ENCODE data around the gene DDIT4. TPM values are rescaled to one million over a fixed set of nuclear protein-coding genes. Genes with fewer than 3 reads are reported as not detected.
"Not testable (repeated sequence)": the region's sequence is repeated elsewhere in the genome, so short reads cannot be mapped to it uniquely, and the experiment has no call there.

DDIT4 gene
- total and polyA plus RNA-seq, 12 donors: 100 to 711 (median 255) TPM

- no peak overlapping the region for H3K4me3 ChIP-seq
- no peak for DNase-seq
- H3K36me3 ChIP-seq (replicated peaks in 1 of 2): no peaks in the 10 kb centered on the region
- peak overlapping the region; percentile 44 to 93 (median 55) for H3K27ac ChIP-seq
- no peaks in the 10 kb centered on the region for H3K27me3 ChIP-seq
- no peaks in the 10 kb centered on the region for H3K9me3 ChIP-seq (replicated peaks in 1 of 3)
- H3K4me1 ChIP-seq (replicated peaks in 1 of 2): peaks cover 51 to 82% of the 10 kb centered on the region in 2 donors
- TF ChIP-seq POLR2A (IDR thresholded peaks at IDR 0.05) (no peak), CTCF (IDR thresholded peaks at IDR 0.05) (no peak)
- intact Hi-C loops (cut with DNase I): no loop called here
- WGBS, 4 donors: 39 to 48% (median 43%) methylated on average over 5 of the region's 5 CpGs
These were observed 29.1 kb upstream of the DDIT4 start for GRCh38 chr10:72244573-72245038.

DNA sequence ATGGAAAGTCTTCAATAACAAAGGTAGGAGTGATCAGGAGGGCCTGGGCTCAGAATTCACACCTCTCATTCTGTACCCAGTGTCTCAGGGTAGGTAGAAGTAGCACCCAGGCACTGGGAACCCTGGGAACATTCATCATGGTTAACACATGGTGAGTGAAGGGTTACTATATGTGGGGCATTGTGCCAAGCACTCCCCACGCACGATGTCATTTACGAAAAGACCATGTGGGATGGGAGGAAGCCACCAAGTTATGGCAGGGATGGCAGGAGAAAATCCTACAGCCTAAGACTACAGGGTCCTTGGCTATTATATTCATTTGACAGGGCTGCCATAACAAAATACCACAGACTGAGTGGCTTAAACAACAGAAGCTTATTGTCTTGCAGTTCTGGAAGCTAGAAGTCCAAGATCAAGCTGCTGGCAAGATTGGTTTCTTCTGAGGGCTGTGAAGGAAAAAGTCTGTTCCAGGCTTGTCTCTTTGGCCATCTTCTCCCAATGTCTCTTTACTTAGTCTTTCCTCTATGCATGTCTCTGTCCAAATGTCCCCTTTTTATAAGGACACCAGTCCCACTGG lies 27.7 kb upstream of the DDIT4 start:
- peaks cover 61 to 96% of the 10 kb centered on the region in 2 donors for H3K4me1 ChIP-seq (replicated peaks in 1 of 2)
- intact Hi-C loops (cut with DNase I): no loop called here
- no peak overlapping the region for H3K4me3 ChIP-seq
- H3K36me3 ChIP-seq (replicated peaks in 1 of 2): no peaks in the 10 kb centered on the region
- 4 to 26% (median 20%) methylated on average over 3 of the region's 3 CpGs for WGBS, 4 donors
- no peaks in the 10 kb centered on the region for H3K27me3 ChIP-seq
- TF ChIP-seq POLR2A (IDR thresholded peaks at IDR 0.05) (no peak), CTCF (IDR thresholded peaks at IDR 0.05) (no peak)
- H3K9me3 ChIP-seq (replicated peaks in 1 of 3): no peaks in the 10 kb centered on the region
- DNase-seq: no peak
- H3K27ac ChIP-seq: peak overlapping the region in 4 of 5 donors; percentile 3 to 93 (median 64)

GRCh38 chr10:72248468-72249151 lies 25.1 kb upstream of the DDIT4 start:
- peak; percentile 79 to 96 (median 85) for DNase-seq
- TF ChIP-seq POLR2A (IDR thresholded peaks at IDR 0.05): peak; percentile 25 to 78
- peak in 1 of 6 experiments; percentile 5 for TF ChIP-seq CTCF (IDR thresholded peaks at IDR 0.05)
- peaks cover 62 to 95% of the 10 kb centered on the region in 2 donors for H3K4me1 ChIP-seq (replicated peaks in 1 of 2)
- no peaks in the 10 kb centered on the region for H3K36me3 ChIP-seq (replicated peaks in 1 of 2)
- 11 to 13% (median 12%) methylated on average over 9 to 10 of the region's 10 CpGs for WGBS, 4 donors
- no peaks in the 10 kb centered on the region for H3K27me3 ChIP-seq
- intact Hi-C loops (cut with DNase I): no loop called here
- H3K9me3 ChIP-seq (replicated peaks in 1 of 3): no peaks in the 10 kb centered on the region
- peak overlapping the region in 1 of 4 donors; percentile 11 for H3K4me3 ChIP-seq
- peak overlapping the region; percentile 82 to 97 (median 93) for H3K27ac ChIP-seq

DNA sequence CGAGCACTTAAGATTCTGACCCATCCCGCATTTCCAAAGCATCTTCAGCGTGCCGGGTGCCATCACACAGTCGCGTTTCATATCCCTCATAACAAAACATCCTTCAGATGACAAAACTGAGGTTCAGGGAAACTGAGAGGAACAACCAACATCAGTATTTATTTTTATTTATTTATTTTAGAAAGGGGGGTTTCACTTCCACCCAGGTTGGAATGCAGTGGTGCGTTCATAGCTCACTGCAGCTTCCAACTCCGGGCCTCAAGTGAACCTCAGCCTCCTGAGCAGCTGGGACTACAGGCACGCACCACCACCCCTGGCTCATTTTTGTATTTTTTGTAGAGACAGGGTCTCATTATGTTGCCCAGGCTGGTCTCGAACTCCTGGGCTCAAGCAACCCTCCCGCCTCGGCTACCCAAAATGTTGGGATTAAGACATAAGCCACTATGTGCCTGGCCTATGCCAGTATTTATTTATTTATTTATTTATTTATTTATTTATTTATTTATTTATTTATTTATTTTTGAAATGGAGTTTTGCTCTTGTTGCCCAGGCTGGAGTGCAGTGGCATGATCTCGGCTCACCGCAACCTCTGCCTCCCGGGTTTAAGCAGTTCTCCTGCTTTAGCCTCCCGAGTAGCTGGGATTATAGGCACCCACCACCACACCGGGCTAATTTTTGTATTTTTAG lies 24.4 kb upstream of the DDIT4 start:
- DNase-seq; H3K36me3 ChIP-seq (replicated peaks in 1 of 2); H3K27me3 ChIP-seq; H3K9me3 ChIP-seq (replicated peaks in 1 of 3); intact Hi-C loops (cut with DNase I): not testable (repeated sequence)
- Histone ChIP-seq H3K4me1 (replicated peaks in 1 of 2) (peaks cover 62 to 95% of the 10 kb centered on the region in 2 donors), H3K4me3 (peak overlapping the region in 1 of 4 donors; percentile 11), H3K27ac (peak overlapping the region; percentile 82 to 97 (median 93))
- WGBS, 4 donors: 77 to 84% (median 80%) methylated on average over 17 of the region's 17 CpGs

All from adrenal gland (tissue), 12 donors.